Stimulated activated CD8-positive, alpha-beta memory T cell treated with anti-CD3 and anti-CD28 coated beads, Interleukin-7, amount 100 ng/mL, for 1 hour (primary cell): ENCODE measurements around the gene TGFBR3L.

ENCODE experiments used
- DNase-seq, 2 donors: peaks; one replicate each; pipeline ENCODE4 v3.0.0-alpha.2; 2020; ENCODE audit warnings: low read depth in 2 of 2

TGFBR3L gene

DNA sequence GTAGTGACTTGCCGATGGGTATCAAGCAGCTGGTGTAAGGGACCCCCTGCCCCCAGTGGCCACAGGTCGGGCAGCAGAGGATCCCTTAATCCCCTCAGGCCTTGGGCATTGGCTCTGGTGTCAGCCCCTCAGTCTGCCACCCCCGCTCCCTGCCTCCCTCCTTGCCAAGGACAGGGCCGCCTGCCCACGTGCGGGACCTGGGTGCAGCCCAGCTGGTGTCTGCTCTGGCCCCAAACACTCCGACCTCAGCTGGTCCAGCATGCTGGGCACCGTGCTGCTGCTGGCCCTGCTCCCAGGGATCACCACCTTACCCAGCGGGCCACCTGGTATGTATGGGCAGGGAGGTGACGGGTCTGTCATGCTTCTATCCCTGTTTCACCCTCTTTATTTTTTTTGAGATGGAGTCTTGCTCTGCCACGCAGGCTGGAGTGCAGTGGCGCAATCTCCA lies at the start of gene TGFBR3L:
Gene TGFBR3L (plus strand): TSS at position 233 of the 448 bp plus-strand sequence.
- no peak for DNase-seq

DNA sequence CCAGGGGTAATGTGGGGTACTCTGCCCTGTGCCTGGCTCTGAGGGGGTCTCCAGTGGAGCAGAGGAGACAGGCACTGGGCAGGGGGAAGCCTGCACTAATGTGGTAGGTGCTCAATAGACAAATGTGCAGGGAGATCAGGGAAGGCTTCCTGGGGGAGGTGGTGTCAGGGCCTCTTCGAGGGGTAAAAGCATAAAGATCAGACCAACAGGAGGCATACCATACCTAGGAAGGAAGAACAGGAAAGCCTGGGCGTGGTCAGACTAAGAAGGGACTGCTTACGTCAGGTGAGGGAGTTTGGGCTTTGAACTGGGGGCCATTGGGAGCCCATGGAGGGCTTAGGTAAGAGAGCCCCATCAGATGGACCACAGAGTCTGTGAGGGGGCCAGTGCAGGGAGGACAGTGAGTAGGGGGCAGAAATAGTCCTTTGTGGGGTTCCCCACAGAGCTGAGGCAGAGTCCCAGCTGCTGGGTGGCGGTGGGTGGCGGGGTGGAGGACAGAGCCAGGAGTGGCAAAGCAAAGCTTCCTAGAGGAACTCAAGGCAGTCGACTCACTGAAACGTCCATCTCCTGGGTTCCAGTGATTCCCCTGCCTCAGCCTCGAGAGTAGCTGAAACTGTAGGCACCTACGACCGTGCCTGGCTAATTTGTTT lies 49.2 kb upstream of the TGFBR3L start:
- DNase-seq, result no peak

DNA sequence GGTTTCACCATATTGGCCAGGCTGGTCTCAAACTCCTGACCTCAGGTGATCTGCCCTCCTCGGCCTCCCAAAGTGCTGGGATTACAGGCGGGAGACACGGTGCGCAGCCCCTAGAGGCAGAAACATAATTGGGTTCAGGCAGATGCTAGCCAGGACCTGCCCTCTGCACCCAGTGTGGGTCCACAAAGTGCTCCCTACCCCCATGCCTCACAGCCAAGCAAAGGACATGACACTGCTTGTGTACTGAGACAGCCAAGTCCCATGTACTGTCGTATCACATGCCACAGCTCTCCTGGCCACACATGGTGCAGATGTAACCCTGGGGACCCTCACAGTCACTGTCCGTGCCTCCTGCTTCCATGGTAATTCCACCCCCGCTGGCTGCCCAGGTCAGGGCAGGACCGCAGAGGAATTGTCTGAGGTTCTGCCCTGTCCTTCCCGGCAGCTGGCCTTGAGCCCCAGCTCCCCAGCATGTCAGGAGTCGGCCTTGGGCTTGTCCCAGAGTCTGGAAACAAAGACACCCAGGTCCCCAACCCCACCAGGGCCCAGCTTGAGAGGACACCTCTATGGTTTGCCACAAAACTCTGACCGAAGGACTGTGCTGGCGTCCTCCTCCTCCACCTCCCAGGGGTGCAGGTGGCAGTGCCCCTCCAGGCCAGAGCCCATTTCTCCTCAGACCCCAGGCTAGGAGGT lies 48.1 kb upstream of the TGFBR3L start:
- no peak for DNase-seq

GRCh38 chr19:7867092-7867844 lies 47.4 kb upstream of the TGFBR3L start:
- no peak for DNase-seq

- DNase-seq, result no peak
These were observed 46.3 kb upstream of the TGFBR3L start for GRCh38 chr19:7868326-7868670.

- DNase-seq, result peak; percentile 58 to 61
These were observed 45.8 kb upstream of the TGFBR3L start for GRCh38 chr19:7868671-7869452.

- peak; percentile 47 to 71 for DNase-seq
These were observed 45.1 kb upstream of the TGFBR3L start for GRCh38 chr19:7869453-7869909.

GRCh38 chr19:7869910-7870511 lies 44.6 kb upstream of the TGFBR3L start:
- no peak for DNase-seq

DNA sequence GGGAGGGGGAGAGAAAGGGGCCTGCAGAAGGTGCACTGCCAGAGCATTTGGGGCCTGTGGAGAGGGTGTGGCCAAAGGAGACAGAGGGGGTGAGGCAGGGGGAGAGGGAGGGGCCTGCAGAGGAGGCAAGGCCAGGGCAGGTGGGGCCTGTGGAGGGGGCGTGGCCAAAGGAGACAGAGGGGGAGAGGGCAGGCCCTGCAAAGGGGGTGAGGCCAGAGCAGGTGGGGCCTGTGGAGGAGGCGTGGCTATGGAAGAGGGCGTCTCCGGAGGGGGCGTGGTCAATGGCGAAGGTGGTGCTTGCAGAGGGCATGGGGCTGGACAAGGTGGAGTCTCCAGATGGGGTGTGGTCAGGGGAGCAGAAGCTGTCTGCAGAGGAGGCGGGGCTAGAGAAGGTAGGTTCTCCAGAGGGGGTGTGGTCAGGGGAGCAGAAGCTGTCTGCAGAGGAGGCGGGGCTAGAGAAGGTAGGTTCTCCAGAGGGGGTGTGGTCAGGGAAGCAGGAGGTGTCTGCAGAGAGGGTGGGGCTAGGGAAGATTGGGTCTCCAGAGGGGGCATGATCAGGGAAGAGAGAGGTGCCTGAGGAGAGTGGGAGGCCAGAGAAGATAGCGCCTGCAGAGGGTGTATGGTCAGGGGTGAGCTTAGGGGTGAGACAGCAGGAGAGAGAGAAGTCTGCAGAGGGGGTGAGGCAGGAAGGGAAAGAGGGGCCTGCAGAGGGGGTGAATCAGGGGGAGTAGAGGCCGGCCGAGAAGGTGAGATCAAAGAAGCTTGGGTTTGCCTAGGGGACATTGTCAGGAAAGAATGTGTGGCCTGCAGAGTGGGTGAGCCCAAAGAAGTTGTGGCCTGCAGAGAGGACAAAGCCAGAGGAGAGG lies 43.8 kb upstream of the TGFBR3L start:
- DNase-seq, result no peak

GRCh38 chr19:7871437-7872305 lies 43.0 kb upstream of the TGFBR3L start:
- DNase-seq, result peak; percentile 38 to 53

DNA sequence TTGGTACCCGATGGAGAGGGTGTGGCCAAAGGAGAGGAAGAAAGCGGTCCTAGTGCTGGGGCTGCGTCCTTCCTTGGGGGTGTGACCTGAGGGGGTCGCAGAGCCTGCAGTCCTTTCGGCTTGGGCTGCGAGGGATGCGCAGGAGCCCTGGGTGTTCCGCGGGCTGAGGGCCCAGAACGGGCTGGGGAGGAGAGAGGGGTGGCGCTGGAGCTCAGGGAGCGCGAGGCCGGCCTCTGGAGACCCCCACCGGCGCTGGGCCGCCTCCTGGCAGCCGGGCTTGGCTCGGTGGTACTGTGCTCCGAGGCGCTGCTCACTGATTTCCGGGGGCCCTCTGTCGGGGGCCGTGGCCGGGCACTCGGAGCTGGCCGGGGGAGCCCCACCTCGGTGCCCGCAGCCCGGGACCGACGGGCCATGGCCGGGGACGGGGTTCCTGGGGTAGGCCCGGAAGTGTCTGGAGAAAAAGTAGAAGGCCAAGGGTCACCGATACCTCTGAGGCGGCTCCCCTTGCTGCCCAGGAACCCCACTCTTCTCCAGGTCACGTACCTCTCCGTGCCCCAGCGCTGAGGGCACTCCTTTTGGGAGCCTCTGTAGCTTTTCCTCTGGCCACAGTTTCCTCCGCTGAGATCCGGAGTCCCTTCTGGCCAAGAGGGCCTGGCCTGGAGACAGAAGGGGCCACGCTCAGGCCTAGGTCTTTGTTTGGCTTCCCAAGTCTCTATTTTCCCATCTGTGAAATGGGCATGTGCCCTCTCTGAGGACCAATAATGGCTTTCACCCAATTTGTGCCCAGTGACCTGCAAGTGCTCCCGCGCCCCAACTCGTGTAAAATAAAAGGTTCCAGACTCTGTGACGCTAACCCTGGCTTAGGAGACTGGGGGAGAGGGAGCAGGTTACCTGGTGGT lies 42.1 kb upstream of the TGFBR3L start:
- no peak for DNase-seq

GRCh38 chr19:7873304-7874075 lies 41.1 kb upstream of the TGFBR3L start:
- DNase-seq, result no peak

DNA sequence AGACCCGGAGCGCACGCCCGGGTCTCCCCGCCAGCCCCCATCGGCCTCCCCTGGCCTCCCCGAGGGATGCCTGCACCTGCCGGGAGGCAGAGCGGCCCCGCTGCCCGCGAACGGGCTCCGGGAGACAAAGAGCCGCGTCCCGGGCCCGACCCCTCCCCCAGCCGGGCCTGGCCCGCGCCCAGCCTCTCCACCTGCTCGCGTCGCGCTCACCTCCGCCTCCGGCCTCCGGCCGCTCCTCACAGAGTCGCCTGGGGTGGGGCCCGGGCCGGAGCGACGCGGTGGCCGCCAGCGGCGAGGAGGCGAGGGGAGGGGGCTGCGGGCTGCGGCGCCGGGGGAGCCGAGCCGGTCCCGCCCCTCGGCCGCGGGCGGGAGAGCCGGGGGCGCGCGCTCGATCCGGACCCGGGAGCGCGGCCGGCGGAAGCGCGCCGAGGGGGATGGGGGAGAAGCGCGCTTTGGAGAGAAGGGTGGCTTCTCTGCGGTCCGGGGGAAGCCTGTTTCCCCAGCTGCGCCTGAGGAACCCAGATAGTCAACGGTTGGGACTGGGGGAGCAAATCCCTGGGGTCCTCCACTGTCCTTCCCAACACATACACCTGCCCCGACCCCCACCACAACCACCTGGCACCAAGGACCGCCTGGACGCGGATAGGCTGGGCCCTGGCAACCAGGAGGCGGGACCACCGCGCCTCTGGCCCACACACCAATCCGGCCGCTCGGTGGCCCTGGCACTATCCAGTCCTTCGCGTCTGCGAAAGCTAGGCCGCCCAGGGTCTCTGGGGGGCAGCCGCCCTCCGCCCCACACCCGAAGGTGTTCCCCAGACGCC lies 40.3 kb upstream of the TGFBR3L start, which contains the start of gene PRR36:
Gene PRR36 (minus strand): TSS at position 315 of the 821 bp plus-strand sequence. CDS start 701 bp downstream, outside the sequence.
- no peak for DNase-seq

DNA sequence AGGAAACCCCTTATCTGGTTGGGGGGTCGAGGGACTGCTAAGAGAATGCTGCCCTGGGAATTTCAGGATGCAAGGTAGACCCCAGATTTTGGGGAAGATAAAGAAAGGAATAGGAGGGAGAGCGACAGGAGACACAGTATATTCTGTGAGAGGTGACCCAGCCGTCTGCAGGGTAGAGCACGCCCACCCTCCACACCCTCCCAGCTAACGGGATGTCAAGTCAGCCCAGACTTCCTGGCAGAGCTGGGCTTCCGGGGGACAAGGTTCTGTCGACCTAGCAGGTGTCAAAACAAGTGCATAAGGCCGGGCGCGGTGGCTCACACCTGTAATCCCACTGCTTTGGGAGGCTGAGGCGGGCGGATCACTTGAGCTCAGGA lies 39.7 kb upstream of the TGFBR3L start:
- no peak for DNase-seq

DNA sequence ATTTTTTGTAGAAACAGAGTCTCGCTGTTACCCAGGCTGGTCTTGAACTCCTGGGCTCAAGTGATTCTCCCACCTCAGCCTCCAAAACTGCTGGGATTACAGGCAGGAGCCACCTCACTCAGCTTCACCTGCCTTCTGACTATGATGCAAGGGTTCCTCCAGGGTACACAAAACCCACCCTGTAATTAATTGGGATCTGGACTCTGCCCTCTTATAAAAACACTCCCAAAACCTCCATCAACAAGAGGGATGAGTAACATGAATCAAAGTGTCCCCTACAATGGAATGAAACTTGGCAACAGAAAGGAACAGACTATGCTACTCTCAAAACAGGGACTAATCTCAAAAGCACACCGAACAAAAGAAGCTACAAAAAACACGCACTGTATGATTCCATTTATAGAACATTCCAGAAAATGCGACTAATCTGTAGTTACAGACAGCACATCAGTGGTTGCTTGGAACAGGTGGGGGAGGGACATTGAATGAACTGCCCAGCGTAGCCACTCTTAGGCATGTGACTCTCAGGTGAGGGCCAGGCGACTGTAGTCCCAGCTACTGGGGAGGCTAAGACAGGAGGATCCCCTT lies 37.3 kb upstream of the TGFBR3L start:
- DNase-seq, result no peak

GRCh38 chr19:7879111-7879807 lies 35.4 kb upstream of the TGFBR3L start:
- no peak for DNase-seq
